HG02885 (cell line): ENCODE data around the gene DAAM1.

Source experiments
- ATAC-seq: cut with Tn5 transposase; IDR thresholded peaks from one replicate; pipeline ENCODE4 v1.9.1; 2021; ENCODE audit warnings: mild to moderate bottlenecking; ENCODE audit not compliant: unreplicated experiment, poor library complexity

Gene DAAM1

GRCh38 chr14:59333668-59334067 lies 145.2 kb downstream of the DAAM1 start:
- ATAC-seq: no peak

DNA sequence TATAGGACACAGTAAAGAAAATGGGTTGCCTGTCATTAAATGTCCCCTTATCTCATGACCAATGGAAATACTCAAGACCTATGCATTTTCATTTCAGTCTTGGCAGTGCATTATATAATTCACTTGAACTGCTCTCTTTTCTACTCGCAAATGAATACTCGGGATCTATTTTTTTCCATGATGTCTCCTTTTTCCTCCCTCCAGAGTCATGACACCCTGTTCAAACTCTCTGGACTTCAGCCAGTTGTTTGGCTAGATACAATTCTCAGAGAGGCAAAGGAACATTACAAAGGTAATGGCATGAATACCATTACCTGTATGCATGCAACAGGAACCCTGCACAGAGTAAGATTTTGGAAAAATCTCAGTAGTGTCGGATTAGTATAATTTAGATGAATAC lies 145.8 kb downstream of the DAAM1 start:
- no peak for ATAC-seq

DNA sequence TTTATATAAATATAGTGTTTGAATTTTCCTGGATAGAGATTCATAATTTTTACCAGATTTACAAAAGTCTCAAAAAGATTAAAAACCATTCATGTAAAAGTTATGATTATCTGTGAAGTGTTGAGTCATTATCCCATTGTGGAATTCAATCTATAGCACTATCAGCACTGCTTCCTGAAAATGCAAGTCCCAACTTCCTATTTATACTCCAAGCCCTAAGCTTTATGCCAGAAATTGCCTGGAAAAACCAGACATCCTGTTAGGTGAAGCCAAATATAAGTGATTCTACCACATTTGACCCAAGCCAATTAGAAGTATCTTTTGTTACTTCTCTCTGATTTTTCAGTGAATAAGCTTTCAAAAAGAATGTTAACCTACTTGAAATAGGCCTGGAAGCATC lies 147.6 kb downstream of the DAAM1 start:
- ATAC-seq: no peak

DNA sequence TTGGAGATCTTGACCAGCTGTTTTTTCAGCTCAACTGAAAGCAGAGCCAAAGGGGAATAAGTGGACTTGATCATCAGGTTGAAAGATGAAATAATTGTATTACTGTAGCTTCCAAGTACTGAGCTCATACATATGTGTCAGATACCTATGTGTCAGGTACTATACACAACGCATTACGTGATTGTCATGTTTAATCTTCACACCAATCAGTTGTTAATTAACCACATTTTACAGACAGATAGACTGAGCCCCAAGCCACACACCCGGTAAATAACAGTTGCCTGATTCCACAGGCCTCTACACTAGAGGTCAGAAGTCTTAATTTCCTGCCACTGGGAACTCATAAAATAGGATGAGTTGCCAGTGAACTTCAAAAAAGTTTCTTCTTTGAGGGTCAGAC lies 148.2 kb downstream of the DAAM1 start:
- no peak for ATAC-seq

- ATAC-seq: no peak
Measured at GRCh38 chr14:59337141-59337611, 148.7 kb downstream of the DAAM1 start.

DNA sequence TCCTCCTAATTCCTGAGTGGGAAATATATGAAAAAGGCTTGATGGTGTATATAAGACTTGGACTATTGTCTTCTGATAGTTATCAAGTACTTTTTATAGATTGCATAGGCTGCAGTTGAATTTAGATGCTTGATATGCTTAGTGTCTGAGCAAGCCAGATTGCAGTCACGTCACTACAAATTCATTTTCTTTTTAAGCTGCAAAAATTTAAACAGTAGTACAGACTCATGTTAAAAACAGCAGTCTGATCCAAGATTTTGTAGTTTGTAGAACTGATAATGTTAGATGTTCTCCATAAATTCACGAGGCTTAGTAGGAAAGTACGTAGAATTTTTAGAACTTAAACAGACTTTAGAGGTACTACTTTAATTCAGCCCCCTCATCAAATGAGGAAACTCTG lies 150.3 kb downstream of the DAAM1 start:
- no peak for ATAC-seq

GRCh38 chr14:59339524-59340330 lies 151.3 kb downstream of the DAAM1 start:
- no peak for ATAC-seq

- no peak for ATAC-seq
Measured at GRCh38 chr14:59341858-59342477, 153.5 kb downstream of the DAAM1 start.

DNA sequence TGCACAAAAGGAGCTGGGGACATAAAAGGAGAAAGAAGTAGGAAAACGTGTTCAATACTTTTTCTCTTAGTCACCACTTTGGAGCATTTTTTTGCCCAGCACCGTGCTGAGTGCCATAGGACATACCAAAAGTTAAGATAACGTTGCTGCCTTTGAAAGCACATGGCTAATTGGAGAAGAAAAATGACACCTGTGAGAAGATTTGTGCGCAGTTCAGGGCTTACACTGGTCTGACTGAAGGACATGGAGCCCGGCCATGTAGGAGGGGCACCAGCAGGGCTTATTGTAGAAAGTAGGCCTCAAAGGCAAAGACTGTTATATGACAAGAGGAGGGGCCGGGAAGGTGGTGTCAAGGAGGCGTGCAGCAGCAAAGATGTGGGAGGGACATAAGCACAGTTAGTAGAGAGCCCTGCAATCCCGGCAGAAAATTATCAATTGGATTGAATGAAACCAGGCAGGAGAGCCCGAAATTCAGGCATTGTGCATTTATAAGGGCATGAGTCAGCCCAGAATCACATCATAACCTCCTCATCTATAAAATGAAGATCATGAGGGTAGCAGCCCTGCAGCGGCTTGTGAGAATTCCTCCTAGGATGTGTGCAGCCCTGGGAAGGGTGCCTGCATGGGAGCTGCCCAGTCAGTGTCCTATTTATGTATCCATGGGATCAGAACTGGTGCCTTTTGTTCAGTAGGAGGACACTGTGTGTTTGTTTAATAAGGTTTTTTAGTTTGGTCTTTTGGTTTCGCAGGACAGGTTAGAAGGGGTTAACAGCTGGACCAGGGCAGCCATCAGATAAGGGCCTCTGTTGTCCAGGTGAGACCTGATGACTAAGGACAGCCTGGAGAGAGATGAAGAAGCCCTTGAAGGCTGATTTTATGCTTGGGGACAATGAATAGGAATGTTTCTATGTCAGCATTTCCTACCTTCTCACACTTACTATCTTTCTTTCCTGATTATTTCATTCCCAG lies 154.3 kb downstream of the DAAM1 start:
- no peak for ATAC-seq

DNA sequence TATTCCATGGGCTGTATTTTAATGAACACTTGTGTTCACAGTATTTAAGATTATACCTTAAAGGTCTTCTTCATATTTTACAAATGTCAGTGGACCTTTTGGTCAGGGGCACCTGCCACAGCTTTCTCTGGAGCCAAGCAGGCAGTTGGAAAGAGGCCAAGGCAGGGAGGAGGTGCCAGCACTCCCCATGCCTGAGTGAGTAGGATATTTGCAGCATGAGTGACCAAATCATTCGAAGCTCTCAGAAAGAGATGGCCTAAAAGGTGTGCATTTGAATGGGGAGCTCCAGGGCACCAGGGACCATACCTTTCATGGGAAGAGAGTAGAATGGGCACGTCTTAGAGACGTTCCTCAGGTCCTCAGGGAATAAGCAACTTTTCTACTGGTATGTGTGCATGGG lies 155.1 kb downstream of the DAAM1 start:
- no peak for ATAC-seq

GRCh38 chr14:59344016-59344415 lies 155.5 kb downstream of the DAAM1 start:
- ATAC-seq: no peak

GRCh38 chr14:59344691-59345455 lies 156.4 kb downstream of the DAAM1 start:
- no peak for ATAC-seq

GRCh38 chr14:59346329-59346728 lies 157.9 kb downstream of the DAAM1 start:
- ATAC-seq: no peak

DNA sequence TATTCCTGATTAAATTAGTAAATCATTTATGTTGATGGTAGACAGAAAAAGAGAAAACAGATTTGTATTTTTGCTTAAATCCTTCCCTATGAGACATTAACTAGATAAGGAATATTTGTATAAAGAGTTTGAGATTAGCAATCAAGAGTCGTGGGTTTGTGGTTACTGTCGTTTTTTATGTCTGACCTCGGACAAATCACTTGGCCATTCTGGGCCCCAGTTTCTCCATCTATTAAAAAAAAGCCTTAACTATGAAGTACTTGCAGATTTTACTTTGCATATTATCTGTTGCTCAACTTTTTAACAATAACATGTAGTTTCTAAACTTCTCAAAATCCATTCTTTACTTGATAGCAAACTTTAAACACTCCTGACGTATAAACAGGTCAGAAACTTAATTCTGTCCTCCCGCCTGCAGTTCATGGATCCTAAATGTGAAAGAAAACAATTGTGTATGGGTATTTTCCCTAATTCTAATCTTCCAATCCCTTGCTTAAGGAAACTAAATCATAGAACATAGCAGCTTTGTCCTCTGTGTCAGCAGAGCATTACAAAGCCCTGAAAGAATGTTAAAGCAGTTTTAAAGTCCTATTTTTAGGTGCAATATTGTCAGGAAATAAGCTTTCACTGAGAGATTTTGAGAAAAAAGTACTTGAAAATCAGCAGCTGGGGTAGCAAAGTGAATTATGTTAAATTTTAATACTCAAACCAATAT lies 158.5 kb downstream of the DAAM1 start:
- ATAC-seq: no peak

GRCh38 chr14:59347511-59347900 lies 159.0 kb downstream of the DAAM1 start:
- peak; percentile 66 for ATAC-seq

- no peak for ATAC-seq
Measured at GRCh38 chr14:59347915-59348314, 159.4 kb downstream of the DAAM1 start.

GRCh38 chr14:59349258-59349701 lies 160.8 kb downstream of the DAAM1 start:
- no peak for ATAC-seq

- no peak for ATAC-seq
Measured at GRCh38 chr14:59352961-59353360, 164.5 kb downstream of the DAAM1 start.

DNA sequence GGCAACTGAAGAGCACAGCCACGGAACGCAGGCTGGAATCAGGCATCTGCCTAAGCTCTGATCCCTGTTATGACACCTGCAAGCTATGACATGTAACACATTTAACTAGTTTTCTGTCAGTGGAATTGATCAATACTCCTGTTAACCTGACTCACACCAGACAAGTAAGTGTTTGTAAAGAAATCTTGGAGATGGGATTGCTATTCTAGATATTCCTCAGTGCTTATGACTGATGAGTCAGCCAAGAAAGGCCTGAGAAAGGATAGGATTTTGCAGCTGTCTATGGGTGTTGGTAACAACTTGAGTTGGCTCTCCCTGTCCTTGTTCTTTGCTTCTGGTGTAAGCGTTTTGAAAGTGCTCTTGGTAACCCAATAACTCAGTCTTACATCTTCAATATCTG lies 166.2 kb downstream of the DAAM1 start:
- no peak for ATAC-seq
